WI38 (cell line): ENCODE results near the gene PRKAR1B.

Experiments
- H3K4me3 ChIP-seq: 2 replicates; pipeline ENCODE4 v1.5.1; 2011; ENCODE audit warnings: low read depth, mild to moderate bottlenecking, control low read depth, low read length
- CTCF ChIP-seq: IDR thresholded peaks from 2 replicates; pipeline ENCODE4 v1.5.1; 2012; ENCODE audit warnings: low read depth, mild to moderate bottlenecking, control low read depth, low read length

PRKAR1B gene

GRCh38 chr7:595621-596010, 131.5 kb downstream of the PRKAR1B start:
- no peak overlapping the region for H3K4me3 ChIP-seq
- TF ChIP-seq CTCF, result no peak

GRCh38 chr7:594920-595620, 132.0 kb downstream of the PRKAR1B start:
- no peak for TF ChIP-seq CTCF
- H3K4me3 ChIP-seq, result no peak overlapping the region

- TF ChIP-seq CTCF, result no peak
- H3K4me3 ChIP-seq, result no peak overlapping the region
Measured at GRCh38 chr7:594212-594913, 132.7 kb downstream of the PRKAR1B start.

GRCh38 chr7:593324-594115, 133.6 kb downstream of the PRKAR1B start:
- no peak for TF ChIP-seq CTCF

DNA sequence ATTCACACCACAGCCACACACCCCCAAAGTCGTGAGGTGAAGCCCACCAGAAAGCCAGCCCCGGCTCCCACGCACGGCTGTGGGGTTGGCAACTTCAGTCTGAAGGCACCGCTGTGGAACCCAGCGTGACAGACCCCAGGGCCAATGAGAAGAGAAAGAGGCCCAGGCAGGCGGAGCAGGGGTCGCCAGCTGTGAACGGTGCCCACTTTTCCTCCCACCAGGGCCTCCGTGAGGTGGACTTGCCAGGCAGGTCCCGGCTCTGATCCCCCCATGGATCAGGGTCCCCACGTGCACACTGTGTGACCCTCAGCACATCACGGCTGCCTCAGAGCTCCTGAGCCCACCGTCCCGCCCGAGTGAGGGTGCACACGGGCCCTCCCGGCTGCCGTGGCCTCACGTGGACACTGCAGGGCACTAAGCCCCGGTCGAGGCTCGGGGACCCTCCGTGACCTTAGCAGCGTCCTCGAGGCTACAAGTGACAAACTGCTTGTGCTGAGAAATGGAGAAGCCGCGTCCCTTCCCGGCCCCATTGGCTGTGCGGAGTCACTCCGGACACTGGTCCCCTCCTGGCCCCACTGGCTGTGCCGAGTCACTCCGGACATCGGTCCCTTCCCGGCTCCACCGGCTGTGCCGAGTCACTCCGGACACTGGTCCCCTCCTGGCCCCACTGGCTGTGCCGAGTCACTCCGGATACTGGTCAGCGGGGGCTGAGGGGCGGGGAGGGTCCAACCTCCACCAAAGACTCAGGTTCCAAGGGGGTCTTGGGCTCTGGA, 135.0 kb downstream of the PRKAR1B start:
- H3K4me3 ChIP-seq, result no peak overlapping the region
- no peak for TF ChIP-seq CTCF

More at GRCh38 chr7:593324-594115, 133.6 kb downstream of the PRKAR1B start:
- no peak overlapping the region for H3K4me3 ChIP-seq

GRCh38 chr7:590731-591551, 136.1 kb downstream of the PRKAR1B start:
- H3K4me3 ChIP-seq, result no peak overlapping the region

More at GRCh38 chr7:590731-591551, 136.1 kb downstream of the PRKAR1B start:
- no peak for TF ChIP-seq CTCF
